Endothelial cell (in vitro differentiated cells): ENCODE data around the gene TMEM238L. TPM values are rescaled to one million over a fixed set of nuclear protein-coding genes. Genes with fewer than 3 reads are reported as not detected.

Experiments
- DNase-seq: peaks from one replicate; pipeline ENCODE4 v3.0.0; 2021; ENCODE audit warnings: low spot score
- H3K27ac Mint-ChIP-seq: one replicate; pipeline ENCODE4 v1.8.0; 2021; ENCODE audit warnings: mixed read lengths, inconsistent platforms; ENCODE audit not compliant: unreplicated experiment
- H3K27me3 Mint-ChIP-seq: one replicate; pipeline ENCODE4 v1.8.0; 2021; ENCODE audit warnings: mild to moderate bottlenecking, moderate library complexity, mixed read lengths, inconsistent platforms; ENCODE audit not compliant: unreplicated experiment
- H3K36me3 Mint-ChIP-seq: one replicate; pipeline ENCODE4 v1.8.0; 2021; ENCODE audit warnings: mild to moderate bottlenecking, low read depth, mixed read lengths, inconsistent platforms; ENCODE audit not compliant: unreplicated experiment
- H3K4me1 Mint-ChIP-seq: one replicate; pipeline ENCODE4 v1.8.0; 2021; ENCODE audit warnings: mild to moderate bottlenecking, mixed read lengths, inconsistent platforms; ENCODE audit not compliant: unreplicated experiment
- H3K4me3 Mint-ChIP-seq: one replicate; pipeline ENCODE4 v1.8.0; 2021; ENCODE audit warnings: mild to moderate bottlenecking, mixed read lengths, inconsistent platforms; ENCODE audit not compliant: unreplicated experiment
- H3K9me3 Mint-ChIP-seq: one replicate; pipeline ENCODE4 v1.8.0; 2021; ENCODE audit warnings: mixed read lengths, inconsistent platforms; ENCODE audit not compliant: unreplicated experiment
- total RNA-seq: library from RNA; stranded (reverse); fragmentation: NEBNext Ultra II Directional; extraction: Animal tissue kit (Norgen Biotek cat#: 25700); gene quantifications from one replicate; pipeline ENCODE4 v1.2.1, GENCODE V29; 2021; ENCODE audit not compliant: unreplicated experiment
- TF ChIP-seq, protein P1 (sequence below): fragments of 200-600 bp; sonication (generic); IDR thresholded peaks from one replicate; pipeline ENCODE4 v1.5.0; 2021; ENCODE audit warnings: antibody characterized with exemption; ENCODE audit not compliant: unreplicated experiment

The TMEM238L gene
- total RNA-seq, 1 donor from 2014 or later = not detected

DNA sequence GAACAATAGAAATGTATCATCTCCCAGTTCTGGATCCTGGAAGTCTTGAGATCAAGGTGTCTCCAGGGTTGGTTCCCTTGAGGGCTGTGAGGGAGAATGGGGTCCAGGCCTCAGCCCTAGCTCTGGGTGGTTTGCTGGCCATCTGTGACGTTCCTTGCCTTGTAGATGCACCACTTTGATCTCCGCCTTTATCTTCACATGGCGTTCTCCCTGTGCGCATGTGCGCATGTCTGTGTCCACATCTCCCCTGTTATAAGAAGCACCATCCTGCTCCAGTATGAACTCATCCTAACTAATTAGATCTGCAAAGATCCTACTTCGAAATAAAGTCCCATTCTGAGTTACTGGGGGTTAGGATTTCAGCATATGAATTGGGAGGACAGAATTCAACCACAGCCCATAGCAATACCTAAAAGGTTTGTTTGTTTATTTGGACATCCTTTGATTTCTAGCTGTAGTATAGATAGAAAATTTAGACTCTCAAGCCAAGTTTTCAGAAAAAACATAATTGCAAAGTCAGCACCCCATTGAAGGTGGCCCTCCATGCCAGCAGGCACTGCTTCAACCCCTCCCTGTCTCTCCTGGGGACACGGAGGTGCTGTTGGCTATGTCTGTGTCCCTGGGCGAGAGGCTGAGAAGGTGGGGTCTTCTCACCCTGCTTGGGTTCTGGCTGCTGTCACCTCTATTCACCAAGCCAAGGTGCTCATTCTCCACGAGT, 2.8 kb upstream of the TMEM238L start:
- no peak overlapping the region for H3K27ac Mint-ChIP-seq
- no peaks in the 10 kb centered on the region for H3K9me3 Mint-ChIP-seq
- no peak for DNase-seq
- no peaks in the 10 kb centered on the region for H3K36me3 Mint-ChIP-seq
- no peaks in the 10 kb centered on the region for H3K4me1 Mint-ChIP-seq
- H3K27me3 Mint-ChIP-seq = peaks cover 3% of the 10 kb centered on the region
- H3K4me3 Mint-ChIP-seq = no peak overlapping the region
- TF ChIP-seq, protein P1, sequence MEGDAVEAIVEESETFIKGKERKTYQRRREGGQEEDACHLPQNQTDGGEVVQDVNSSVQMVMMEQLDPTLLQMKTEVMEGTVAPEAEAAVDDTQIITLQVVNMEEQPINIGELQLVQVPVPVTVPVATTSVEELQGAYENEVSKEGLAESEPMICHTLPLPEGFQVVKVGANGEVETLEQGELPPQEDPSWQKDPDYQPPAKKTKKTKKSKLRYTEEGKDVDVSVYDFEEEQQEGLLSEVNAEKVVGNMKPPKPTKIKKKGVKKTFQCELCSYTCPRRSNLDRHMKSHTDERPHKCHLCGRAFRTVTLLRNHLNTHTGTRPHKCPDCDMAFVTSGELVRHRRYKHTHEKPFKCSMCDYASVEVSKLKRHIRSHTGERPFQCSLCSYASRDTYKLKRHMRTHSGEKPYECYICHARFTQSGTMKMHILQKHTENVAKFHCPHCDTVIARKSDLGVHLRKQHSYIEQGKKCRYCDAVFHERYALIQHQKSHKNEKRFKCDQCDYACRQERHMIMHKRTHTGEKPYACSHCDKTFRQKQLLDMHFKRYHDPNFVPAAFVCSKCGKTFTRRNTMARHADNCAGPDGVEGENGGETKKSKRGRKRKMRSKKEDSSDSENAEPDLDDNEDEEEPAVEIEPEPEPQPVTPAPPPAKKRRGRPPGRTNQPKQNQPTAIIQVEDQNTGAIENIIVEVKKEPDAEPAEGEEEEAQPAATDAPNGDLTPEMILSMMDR = no peak

DNA sequence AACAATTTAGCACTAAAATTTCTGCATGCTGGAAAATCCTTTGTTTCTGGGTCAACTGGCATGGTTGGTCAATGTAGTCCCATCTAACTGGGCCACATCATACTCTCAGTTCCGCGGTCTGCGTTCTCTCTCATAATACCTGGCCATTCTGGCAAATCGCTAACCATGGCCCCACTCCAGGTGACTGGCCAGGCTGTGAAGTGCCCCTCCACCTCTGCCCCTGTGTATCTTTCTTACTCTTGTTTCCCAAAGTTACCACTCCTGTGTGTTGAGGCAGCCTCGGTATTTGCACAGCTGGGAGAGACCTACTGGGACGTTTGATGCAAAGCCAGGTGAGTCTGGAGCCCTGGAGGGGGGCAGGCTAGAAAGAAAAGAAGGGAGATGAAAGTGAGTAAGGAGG, 2.0 kb upstream of the TMEM238L start:
- H3K9me3 Mint-ChIP-seq = no peaks in the 10 kb centered on the region
- TF ChIP-seq, protein P1 = no peak
- H3K4me1 Mint-ChIP-seq = no peaks in the 10 kb centered on the region
- H3K27me3 Mint-ChIP-seq = peaks cover 3% of the 10 kb centered on the region
- no peak for DNase-seq
- no peaks in the 10 kb centered on the region for H3K36me3 Mint-ChIP-seq
- H3K4me3 Mint-ChIP-seq = no peak overlapping the region
- no peak overlapping the region for H3K27ac Mint-ChIP-seq

DNA sequence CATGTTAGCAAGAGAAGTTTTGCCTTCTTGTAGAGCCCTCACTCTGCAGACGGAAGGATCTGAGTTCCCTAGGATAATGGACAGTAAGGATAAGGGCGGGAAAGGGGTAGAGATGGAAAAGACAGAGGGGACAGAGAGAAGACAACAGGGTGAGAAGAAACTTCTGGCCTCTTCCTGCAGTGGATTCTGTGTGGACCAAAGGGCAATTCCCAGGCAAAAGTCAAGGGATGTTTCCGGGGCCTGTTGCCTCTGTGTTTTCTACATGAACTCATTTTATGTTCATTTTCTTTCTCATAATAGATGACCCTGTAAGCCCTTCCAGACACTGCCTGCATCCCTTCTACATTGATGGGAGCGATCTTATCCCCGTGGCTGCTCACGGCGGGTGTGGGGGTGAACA, 647 bp upstream of the TMEM238L start:
- Mint-ChIP-seq H3K36me3 (no peaks in the 10 kb centered on the region), H3K4me1 (no peaks in the 10 kb centered on the region), H3K27ac (no peak overlapping the region), H3K9me3 (no peaks in the 10 kb centered on the region), H3K4me3 (no peak overlapping the region), H3K27me3 (peaks cover 3% of the 10 kb centered on the region)
- TF ChIP-seq, protein P1 = no peak
- DNase-seq = no peak

DNA sequence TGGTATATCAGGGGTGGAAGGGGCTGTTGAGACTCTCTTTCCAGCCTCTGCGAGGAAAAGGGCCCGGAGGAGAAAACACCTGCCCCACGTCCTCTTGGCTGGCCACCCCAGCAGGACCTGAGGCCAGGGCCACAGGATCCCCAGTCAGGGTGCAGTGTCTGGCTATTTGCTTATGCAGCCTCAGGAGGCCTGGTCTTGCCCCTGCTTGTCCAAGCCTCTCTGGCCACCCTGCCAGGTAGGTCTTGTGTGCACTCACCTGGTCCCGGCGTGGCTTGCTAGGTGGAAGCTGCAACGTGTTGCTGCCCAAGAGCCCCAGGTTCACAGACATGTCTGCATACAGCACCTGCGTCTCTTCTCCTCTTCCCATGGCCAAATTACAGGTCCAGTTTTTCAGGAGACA, 549 bp downstream of the TMEM238L start:
- Mint-ChIP-seq H3K4me3 (no peak overlapping the region), H3K4me1 (no peaks in the 10 kb centered on the region), H3K9me3 (no peaks in the 10 kb centered on the region), H3K36me3 (no peaks in the 10 kb centered on the region), H3K27ac (no peak overlapping the region), H3K27me3 (peaks cover 3% of the 10 kb centered on the region)
- DNase-seq = no peak
- TF ChIP-seq, protein P1 = no peak

DNA sequence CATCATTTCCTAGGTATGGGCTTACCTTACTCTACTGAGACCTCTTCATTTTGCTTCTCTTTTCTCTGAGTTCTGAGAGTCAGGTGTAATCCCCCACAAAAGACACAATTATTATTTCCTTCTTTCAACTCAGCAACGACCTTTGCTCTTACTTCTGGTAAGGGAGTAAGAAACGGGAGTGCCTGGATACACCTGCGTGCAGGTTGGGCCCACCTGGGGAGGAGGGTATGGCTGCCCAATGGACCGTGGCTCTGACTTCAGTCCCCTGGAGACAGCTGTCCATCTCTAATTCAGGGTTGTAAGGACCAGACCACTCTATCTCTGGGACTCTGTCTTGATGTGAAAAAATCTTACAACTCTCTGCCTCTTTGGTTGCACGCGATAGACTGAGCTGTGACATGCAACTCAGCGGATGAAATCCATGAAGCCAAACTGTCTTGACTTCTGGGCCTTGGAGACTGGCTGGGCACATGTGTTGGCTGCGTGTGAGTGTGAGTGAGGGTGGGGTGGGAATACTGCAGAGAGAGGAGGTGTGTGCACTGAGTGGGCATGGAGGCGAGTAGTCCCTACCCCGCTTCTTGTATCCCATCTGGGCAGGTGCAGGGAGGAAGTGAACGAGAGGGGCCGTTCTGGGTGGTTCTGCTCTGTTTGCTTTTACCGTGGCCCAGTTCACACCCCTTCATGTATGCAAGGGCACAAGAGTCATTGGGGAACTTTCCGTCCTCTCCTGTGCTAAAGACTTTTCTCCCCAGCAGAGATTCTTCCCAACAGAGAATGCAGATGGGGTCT, 1.2 kb downstream of the TMEM238L start:
- TF ChIP-seq, protein P1 = no peak

More for the DNA sequence above, 1.2 kb downstream of the TMEM238L start:
- Mint-ChIP-seq H3K27me3 (peaks cover 3% of the 10 kb centered on the region), H3K9me3 (no peaks in the 10 kb centered on the region), H3K27ac (no peak overlapping the region), H3K4me3 (no peak overlapping the region), H3K36me3 (no peaks in the 10 kb centered on the region), H3K4me1 (no peaks in the 10 kb centered on the region)
- no peak for DNase-seq
